Non-pigmented ciliary epithelial cell (primary cell): Measurements from ENCODE around the gene OSM.
A peak's percentile ranks its signal among the peaks of the same experiment; 100 is the strongest.

Experiments
- DNase-seq: peaks from one replicate; pipeline ENCODE4 v3.0.0-alpha.2; 2010; ENCODE audit warnings: low read depth

Gene OSM

GRCh38 chr22:30297991-30298701 is 31.5 kb upstream of the OSM start:
- DNase-seq: no peak

- DNase-seq: no peak
Observed at GRCh38 chr22:30297276-30297990, 30.8 kb upstream of the OSM start.

- no peak for DNase-seq
Observed at GRCh38 chr22:30296833-30297232, 30.2 kb upstream of the OSM start.

DNA sequence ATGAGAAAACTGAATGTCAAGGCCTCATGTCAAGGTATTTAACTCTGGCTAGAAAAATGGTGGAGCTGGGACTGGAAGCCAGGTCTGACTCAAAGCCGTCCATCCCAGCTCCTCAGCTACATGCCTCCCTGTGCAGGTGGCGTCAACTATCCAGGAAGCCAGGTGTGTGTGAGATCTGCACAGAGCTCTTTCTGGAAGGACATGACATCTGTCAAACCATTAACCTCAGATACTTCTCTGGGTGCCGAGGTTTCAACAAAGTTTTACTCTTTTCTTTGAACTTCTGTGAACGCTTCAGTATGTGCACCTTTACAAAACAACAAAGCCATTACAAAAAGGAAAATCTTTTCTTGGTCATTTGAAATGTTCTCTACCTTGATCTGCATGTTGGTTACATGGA is 29.7 kb upstream of the OSM start:
- no peak for DNase-seq

GRCh38 chr22:30295576-30295975 is 28.9 kb upstream of the OSM start:
- no peak for DNase-seq

- no peak for DNase-seq
Observed at GRCh38 chr22:30294830-30295229, 28.2 kb upstream of the OSM start.

- no peak for DNase-seq
Observed at GRCh38 chr22:30294066-30294465, 27.4 kb upstream of the OSM start.

- no peak for DNase-seq
Observed at GRCh38 chr22:30293026-30293425, 26.4 kb upstream of the OSM start.

- no peak for DNase-seq
Observed at GRCh38 chr22:30292069-30292970, 25.7 kb upstream of the OSM start.

- DNase-seq: no peak
Observed at GRCh38 chr22:30291058-30291892, 24.6 kb upstream of the OSM start.

DNA sequence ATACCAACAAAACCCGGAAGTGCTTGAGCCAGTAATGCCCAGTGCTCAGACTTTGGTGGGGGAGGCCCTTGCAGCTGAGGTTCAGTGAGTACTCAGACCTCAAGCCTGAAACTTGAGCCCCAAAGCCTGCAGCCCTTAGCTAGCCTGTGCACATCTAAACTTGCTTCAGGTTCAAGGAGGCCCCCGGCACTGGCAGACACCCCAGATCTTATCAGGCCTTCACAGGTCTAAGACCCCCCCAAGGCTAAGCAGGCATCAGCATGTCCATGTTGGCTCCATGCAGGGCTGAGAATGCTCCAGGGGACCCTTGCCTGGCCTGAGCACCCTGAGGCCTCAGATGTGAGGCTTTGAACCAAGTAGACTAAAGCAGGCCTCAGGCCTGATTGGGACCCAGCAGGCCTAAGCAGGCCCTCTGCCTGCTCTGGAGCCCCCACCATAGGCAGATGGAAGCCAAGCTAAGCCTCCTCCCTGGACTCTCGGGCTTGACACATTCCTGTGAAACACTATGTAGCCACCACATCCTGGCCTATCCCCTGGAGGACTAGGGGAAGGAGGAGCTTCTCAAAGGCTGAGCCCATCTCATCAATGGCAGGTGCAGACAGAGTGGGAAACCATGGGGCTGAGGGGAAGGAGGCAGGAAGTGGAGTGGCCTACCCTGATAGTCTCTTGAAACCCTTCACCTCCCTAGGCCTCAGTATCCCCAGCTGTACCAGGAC is 23.8 kb upstream of the OSM start:
- no peak for DNase-seq

- DNase-seq: no peak
Observed at GRCh38 chr22:30289980-30290313, 23.3 kb upstream of the OSM start.

DNA sequence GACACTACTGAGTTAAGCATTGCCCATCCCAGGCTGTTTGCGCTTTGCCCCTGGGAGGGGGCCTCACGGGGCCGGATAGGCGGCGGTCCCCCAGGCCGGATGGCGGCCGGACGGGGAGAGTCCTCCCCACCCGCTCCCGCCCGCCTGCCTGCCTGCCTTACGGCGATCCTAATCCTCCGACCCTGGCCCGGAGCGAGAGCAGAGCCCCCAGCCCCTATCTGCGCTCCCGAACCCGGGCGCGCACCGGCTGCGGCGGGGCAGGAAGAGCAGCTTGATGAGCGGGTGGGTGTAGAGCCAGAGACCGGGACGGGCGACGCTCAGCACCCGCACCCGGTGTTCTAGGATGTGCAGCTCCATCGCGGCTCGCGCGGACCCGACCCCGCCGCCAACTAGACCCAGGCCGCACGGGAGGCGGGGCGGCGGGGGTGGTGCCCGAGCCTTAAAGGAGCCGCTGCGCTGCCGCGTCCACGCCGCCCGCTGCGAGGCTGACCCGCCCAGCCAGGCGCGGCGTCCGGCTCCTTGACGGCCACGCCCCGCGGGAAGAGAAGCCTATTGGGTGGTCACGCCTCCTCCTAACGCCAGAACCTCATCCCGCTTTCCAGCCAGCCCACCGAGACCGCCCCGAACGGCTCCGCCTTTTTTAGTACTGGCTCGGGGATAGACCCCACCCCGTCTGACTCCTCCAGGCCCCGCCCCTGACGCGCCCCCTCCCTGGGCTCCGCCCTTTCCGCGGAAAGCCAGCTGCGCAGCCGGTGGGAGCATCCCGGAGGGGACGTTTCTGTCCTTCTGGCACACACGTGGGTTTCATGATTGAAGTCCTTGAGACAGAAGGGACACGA is 22.7 kb upstream of the OSM start, which contains the start of gene CASTOR1:
TSS of gene CASTOR1 (minus strand) at position 365 of the 839 bp plus-strand sequence. CDS start at position 357, 8 bp downstream.
- DNase-seq: peak; percentile 92

- no peak for DNase-seq
Observed at GRCh38 chr22:30288419-30289140, 21.9 kb upstream of the OSM start.

GRCh38 chr22:30287648-30288418 is 21.2 kb upstream of the OSM start:
- no peak for DNase-seq

GRCh38 chr22:30286813-30287647 is 20.4 kb upstream of the OSM start:
- no peak for DNase-seq

- no peak for DNase-seq
Observed at GRCh38 chr22:30286331-30286730, 19.7 kb upstream of the OSM start.

DNA sequence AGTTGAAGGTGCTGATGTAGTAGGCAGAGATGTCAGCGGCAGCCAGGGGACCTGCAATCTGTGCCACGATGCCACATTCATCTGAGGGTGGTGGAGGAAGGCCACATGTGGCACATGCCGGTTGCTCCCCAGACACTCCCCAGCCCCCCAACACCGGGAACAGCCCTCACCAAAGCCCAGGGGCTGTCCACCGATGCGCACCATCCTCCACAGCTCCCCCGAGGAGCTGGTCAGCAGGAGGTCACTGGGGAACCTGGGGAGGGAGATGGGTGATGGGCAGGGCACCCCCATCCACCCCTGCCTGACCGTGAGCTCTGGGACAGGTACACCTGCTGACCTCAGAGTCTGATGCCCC is 19.2 kb upstream of the OSM start:
- DNase-seq: no peak
